ENCODE results near the gene MORF4L1.

DNA sequence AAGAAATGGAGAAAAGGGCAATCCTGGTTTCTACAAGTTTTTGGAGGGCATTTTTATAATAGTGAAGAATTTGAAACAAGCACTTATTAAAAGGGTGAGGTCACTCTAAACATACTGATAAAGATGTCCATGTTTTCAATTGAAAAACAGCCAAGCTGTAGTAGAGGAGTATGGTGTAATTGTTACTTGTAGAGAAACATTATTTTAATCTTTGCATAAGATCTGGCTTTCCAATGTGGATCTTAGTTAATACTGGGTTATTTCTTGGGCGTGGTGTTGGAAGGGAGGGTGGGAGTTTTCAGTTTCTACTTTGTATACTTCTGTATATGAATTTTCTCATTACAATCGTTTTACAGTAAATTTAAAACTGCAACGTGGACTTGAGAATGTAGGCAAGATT lies 22.8 kb downstream of the MORF4L1 start:
- TF ChIP-seq, protein P1, sequence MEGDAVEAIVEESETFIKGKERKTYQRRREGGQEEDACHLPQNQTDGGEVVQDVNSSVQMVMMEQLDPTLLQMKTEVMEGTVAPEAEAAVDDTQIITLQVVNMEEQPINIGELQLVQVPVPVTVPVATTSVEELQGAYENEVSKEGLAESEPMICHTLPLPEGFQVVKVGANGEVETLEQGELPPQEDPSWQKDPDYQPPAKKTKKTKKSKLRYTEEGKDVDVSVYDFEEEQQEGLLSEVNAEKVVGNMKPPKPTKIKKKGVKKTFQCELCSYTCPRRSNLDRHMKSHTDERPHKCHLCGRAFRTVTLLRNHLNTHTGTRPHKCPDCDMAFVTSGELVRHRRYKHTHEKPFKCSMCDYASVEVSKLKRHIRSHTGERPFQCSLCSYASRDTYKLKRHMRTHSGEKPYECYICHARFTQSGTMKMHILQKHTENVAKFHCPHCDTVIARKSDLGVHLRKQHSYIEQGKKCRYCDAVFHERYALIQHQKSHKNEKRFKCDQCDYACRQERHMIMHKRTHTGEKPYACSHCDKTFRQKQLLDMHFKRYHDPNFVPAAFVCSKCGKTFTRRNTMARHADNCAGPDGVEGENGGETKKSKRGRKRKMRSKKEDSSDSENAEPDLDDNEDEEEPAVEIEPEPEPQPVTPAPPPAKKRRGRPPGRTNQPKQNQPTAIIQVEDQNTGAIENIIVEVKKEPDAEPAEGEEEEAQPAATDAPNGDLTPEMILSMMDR (IDR thresholded peaks at IDR 0.05) = no peak
- TF ChIP-seq POLR2AphosphoS5 (IDR thresholded peaks at IDR 0.05; ENCODE audit: low read depth, low read length) = no peak

All from Panc1 (cell line).